Smooth muscle cell of the brain vasculature (primary cell): Measurements from ENCODE around the gene MDM2.
"Not testable (repeated sequence)": the region's sequence is repeated elsewhere in the genome, so short reads cannot be mapped to it uniquely, and the experiment has no call there.

Source experiments
- DNase-seq: peaks from one replicate; pipeline ENCODE4 v3.0.0-alpha.2; 2012; ENCODE audit warnings: low read depth, low spot score

MDM2 gene

DNA sequence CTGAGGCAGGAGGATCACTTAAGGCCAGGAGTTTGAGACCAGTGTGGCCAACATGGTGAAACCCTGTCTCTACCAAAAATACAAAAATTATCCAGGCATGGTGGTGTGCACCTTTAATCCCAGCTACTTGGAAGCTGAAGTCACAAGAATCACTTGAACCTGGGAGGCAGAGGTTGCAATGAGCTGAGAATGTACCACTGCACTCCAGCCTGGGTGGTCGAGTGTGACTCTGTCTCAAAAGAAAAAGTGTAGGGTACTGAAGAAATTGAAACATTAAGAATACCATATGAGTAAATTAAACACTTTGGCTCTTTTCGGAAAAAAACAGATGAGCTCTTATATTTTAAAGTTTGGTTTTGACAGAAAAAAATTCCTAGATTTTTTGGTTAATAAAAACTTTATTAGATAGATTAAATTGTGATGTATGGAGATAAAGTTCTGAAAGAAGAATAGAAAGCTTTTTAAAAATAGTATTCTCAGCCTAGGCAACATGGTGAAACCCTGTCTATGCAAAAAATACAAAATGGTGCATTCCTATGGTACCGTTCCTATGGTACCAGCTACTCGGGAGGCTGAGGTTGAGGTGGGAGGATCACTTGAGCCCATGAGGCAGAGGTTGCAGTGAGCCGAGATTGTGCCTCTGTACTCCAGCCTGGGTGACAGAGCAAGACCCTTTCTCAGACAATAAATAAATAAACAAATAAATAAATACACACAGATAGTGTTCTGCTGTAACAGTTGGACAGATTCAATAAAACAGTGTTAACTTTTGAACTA lies 20.1 kb downstream of the MDM2 start:
- no peak for DNase-seq

- no peak for DNase-seq
These were observed 20.7 kb downstream of the MDM2 start for GRCh38 chr12:68828672-68829068.

GRCh38 chr12:68831272-68831671 lies 23.3 kb downstream of the MDM2 start:
- DNase-seq: no peak

GRCh38 chr12:68831751-68832503 lies 23.9 kb downstream of the MDM2 start:
- DNase-seq: no peak

DNA sequence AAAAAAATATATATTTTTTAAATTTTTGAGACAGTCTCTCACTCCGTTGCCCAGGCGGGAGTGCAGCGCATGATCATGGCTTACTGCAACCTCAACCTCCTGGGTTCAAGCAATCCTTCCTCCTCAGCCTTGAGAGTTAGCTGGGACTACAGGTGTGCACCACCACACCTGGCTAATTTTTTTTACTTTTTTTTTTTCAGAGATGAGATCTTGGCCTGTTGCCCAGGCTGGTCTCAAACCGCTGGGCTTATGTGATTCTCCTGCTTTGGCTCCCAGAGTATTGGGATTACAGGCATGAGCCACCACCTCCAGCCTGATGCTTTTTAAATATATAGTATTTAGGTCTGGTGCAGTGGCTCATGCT lies 24.5 kb downstream of the MDM2 start:
- DNase-seq: no peak

GRCh38 chr12:68833508-68833907 lies 25.5 kb downstream of the MDM2 start:
- no peak for DNase-seq

GRCh38 chr12:68835333-68835908 lies 27.4 kb downstream of the MDM2 start:
- no peak for DNase-seq

DNA sequence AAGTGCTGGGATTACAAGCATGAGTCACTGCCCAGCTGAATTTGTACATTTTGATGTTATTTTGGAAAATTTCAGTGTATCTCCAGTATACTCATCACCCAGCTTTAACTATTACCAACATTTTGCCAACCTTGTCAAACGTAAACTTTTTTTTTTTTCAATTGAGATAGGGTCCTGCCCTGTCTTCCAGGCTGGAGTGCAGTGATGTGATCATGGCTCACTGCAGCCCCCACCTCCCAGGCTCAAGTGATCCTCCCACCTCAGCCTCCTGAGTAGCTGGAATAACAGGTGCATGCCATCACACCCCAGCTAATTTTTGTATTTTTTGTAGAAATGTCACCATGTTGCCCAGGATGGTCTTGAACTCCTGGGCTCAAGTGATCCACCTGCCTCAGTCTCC lies 29.2 kb downstream of the MDM2 start:
- DNase-seq: no peak

- DNase-seq: no peak
These were observed 30.3 kb downstream of the MDM2 start for GRCh38 chr12:68838046-68838886.

GRCh38 chr12:68839183-68840147 lies 31.5 kb downstream of the MDM2 start:
- no peak for DNase-seq

DNA sequence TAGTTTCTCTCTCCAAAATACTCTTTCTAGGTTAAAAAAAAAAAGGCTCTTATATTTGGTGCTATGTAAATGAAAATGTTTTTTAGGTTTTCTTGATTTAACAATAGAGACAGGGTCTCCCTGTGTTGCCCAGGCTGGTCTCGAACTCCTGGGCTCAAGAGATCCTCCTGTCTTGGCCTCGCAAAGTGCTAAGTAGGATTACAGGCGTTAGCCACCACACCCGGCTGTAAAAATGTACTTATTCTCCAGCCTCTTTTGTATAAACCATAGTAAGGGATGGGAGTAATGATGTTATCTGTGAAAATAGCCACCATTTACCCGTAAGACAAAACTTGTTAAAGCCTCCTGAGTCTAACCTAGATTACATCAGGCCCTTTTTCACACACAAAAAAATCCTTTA lies 33.2 kb downstream of the MDM2 start:
- DNase-seq: not testable (repeated sequence)

DNA sequence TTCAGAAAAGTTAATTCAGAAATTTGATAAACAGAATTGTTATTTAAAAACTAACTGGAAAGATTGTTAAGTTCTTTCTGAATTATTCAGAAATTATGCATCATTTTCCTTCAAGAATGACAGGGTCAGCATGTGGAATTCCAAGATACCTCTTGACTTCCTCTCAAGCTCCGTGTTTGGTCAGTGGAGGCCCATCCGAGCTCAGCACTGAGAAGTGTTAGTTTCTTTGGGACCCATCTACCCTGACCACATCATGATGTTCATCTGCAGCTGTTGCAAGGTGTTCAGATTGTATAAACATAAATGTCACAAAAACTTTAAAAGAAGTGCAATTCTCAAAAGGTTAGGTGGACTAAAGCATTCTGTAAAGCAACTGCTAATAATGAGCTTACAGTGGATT lies 33.7 kb downstream of the MDM2 start:
- no peak for DNase-seq

DNA sequence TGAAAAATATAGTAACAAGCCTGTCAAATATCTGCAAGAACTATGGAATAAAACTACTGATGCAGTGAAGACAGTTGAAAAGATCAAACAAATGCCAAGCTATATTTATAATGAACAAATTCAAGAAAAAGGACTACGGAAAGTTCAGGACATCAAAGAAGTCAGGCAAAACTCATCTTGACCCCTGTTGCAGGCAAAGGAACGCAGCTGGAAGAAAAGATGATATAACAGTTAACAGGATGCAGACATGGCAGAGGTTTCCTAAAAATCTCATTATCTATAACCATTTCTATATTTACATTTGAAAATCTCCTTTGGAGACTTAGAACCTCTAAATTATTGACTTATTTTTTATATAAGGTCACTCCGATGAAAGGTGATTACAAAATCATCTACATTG lies 34.1 kb downstream of the MDM2 start:
- no peak for DNase-seq

- DNase-seq: no peak
These were observed 35.0 kb downstream of the MDM2 start for GRCh38 chr12:68842784-68843567.

- DNase-seq: no peak
These were observed 36.4 kb downstream of the MDM2 start for GRCh38 chr12:68844318-68844745.

DNA sequence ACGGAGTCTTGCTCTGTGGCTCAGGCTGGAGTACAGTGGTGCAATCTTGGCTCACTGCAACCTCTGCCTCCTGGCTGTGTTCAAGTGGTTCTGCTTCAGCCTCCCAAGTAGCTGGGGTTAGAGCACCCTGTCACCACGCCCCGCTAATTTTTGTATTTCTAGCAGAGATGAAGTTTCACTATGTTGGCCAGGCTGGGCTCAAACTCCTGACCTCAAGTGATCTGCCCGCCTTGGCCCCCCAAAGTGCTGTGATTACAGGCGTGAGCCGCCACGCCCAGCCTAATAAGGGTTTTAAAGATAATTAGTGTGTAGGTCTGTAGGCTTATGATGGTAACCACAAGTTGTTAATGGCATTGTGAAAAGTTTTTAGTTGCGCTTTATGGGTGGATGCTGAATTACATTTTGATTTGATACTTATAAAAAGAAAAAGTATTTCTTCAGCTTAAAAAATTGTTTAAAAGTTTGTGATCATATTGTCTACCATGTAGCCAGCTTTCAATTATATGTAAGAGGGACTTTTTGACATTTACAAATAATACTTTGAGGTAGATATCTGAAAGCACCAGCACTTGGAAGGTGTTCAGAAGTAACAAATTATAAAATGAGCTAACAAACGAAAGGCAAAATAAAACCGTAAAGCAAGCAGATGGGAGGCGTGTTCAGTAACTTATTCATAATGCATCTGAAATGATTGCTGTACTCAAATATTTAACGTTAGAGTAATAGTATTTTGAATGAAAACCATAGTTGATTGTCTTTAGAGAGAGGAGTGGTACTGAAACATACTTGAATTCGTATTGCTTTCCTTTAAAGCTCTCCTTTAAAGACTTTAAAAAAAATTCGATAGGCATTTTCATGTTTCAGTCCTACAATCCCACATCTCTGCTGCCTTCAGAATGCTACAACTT lies 37.1 kb downstream of the MDM2 start:
- no peak for DNase-seq

DNA sequence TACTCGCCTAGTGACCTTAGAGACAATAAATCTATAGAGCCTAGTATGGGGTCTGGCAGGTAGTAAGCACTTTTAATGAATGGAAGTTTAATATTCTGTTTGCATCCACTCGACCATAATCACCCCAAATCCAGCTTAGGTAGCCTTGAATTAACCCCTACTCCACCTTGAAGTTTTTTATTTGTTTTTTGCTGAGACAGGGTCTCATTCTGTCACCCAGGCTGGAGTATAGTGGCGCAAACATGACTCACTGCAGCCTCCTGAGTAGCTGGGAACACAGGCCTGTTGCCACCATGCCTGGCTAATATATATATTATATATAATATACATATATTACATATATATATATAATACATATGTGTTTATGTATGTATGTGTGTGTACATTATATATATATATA lies 38.8 kb downstream of the MDM2 start:
- no peak for DNase-seq

GRCh38 chr12:68850390-68850789 lies 42.4 kb downstream of the MDM2 start:
- no peak for DNase-seq
